Renal cortex interstitium (tissue), 11 donors: Measurements from ENCODE around the gene PIK3R6. TPM values are rescaled to one million over a fixed set of nuclear protein-coding genes. Genes with fewer than 3 reads are reported as not detected.

Source experiments
- DNase-seq, 11 donors: peaks; one replicate each; pipeline ENCODE4 v3.0.0-alpha.2; 2013; ENCODE audit warnings: low read depth in 9 of 11, low spot score in 4 of 11; ENCODE audit errors: extremely low read depth in 1 of 11
- polyA plus RNA-seq, 3 donors: library from polyadenylated mRNA; unstranded; fragments of 120-200 nt; gene quantifications; one replicate each; pipeline ENCODE4 v1.2.1, GENCODE V29; 2013; ENCODE audit not compliant: insufficient read length in 3 of 3

Gene PIK3R6
- polyA plus RNA-seq, 3 donors, result 1.2 to 2.2 (median 1.4) TPM

- peak in 10 of 11 donors; percentile 53 to 74 (median 68) for DNase-seq
Observed at GRCh38 chr17:8785547-8786413, 81.7 kb downstream of the PIK3R6 start.

GRCh38 chr17:8782176-8782575 lies 85.3 kb downstream of the PIK3R6 start:
- DNase-seq, result no peak

GRCh38 chr17:8781776-8782175 lies 85.7 kb downstream of the PIK3R6 start:
- DNase-seq, result no peak

GRCh38 chr17:8776881-8777280 lies 90.6 kb downstream of the PIK3R6 start:
- DNase-seq, result no peak

GRCh38 chr17:8776248-8776647 lies 91.2 kb downstream of the PIK3R6 start:
- DNase-seq, result no peak

- no peak for DNase-seq
Observed at GRCh38 chr17:8766731-8767130, 100.7 kb downstream of the PIK3R6 start.

GRCh38 chr17:8762012-8762411 lies 105.5 kb downstream of the PIK3R6 start:
- no peak for DNase-seq

- no peak for DNase-seq
Observed at GRCh38 chr17:8758137-8758596, 109.3 kb downstream of the PIK3R6 start, which contains the start of gene SPDYE4. TSS of gene SPDYE4 (minus strand) at chr17:8758546. CDS start at chr17:8758382, 164 bp downstream.

GRCh38 chr17:8757189-8757588 lies 110.3 kb downstream of the PIK3R6 start:
- DNase-seq, result no peak

- no peak for DNase-seq
Observed at GRCh38 chr17:8755590-8756255, 111.8 kb downstream of the PIK3R6 start.

GRCh38 chr17:8754890-8755289 lies 112.6 kb downstream of the PIK3R6 start:
- no peak for DNase-seq

GRCh38 chr17:8753976-8754440 lies 113.5 kb downstream of the PIK3R6 start:
- no peak for DNase-seq

GRCh38 chr17:8753136-8753975 lies 114.1 kb downstream of the PIK3R6 start:
- no peak for DNase-seq

Other genes starting within 250 kb of the PIK3R6 start
- gene MYH10, start 236.9 kb downstream of the PIK3R6 start, polyA plus RNA-seq, result 100 to 1,000 TPM; 236 to 286 (median 264) TPM
- under 1 TPM; 0.27 to 0.73 (median 0.47) TPM for gene CCDC42, start 122.8 kb downstream of the PIK3R6 start, polyA plus RNA-seq
- gene SPDYE4, start 109.1 kb downstream of the PIK3R6 start, polyA plus RNA-seq, result under 1 TPM in 2 of 3 donors, not detected in 1; 0.16 to 0.59 TPM
- gene MFSD6L, start 68.3 kb downstream of the PIK3R6 start, polyA plus RNA-seq, result 1 to 10 TPM; 2.4 to 3.6 (median 3.3) TPM
- 1 to 10 TPM in 1 of 3 donors, under 1 TPM in 2; 0.81 to 1.3 (median 0.90) TPM for gene PIK3R5, start 98.0 kb upstream of the PIK3R6 start, polyA plus RNA-seq
- gene NTN1, start 153.8 kb upstream of the PIK3R6 start, polyA plus RNA-seq, result 10 to 100 TPM in 1 of 3 donors, 1 to 10 TPM in 2; 3.3 to 12.0 (median 7.9) TPM